H1 (cell line): ENCODE results near the gene DCUN1D2. TPM values are rescaled to one million over a fixed set of nuclear protein-coding genes. Genes with fewer than 3 reads are reported as not detected.

Experiments
- CTCF ChIA-PET: fragments of 300-600 bp; sonication (Branson Sonifier 250); formaldehyde crosslinking; loops from one replicate; lab custom pipeline; 2021; ENCODE audit not compliant: partially characterized antibody; lab: Charles Lee
- POLR2A ChIA-PET: fragments of 300-600 bp; sonication (Branson Sonifier 250); formaldehyde crosslinking; loops from one replicate; lab custom pipeline; 2021; ENCODE audit warnings: inconsistent platforms; ENCODE audit not compliant: partially characterized antibody; lab: Charles Lee
- DNase-seq, 2 experiments: peaks; one replicate each; pipeline versions ENCODE4 v3.0.0 to v3.0.0-alpha.2; 2010 to 2022; ENCODE audit warnings: low spot score in 2 of 2, low read depth in 1 of 2, mixed read lengths in 1 of 2
- FAIRE-seq: peaks from 2 replicates; lab custom pipeline; 2011; peaks lifted over from hg19 to GRCh38; lab: Jason Lieb, UNC
- H2AFZ ChIP-seq: 2 replicates; pipeline ENCODE4 v1.8.1; 2012; ENCODE audit warnings: low read length, inconsistent platforms
- H2AK5ac ChIP-seq: 2 replicates; pipeline ENCODE4 v1.6.1; 2013; ENCODE audit warnings: low read depth, low read length
- H2BK120ac ChIP-seq: replicated peaks from 2 replicates; pipeline ENCODE3; 2013; ENCODE audit warnings: low read depth, low read length, inconsistent platforms
- H2BK12ac ChIP-seq: 2 replicates; pipeline ENCODE4 v1.6.1; 2013; ENCODE audit warnings: low read depth, low read length
- H2BK15ac ChIP-seq: 2 replicates; pipeline ENCODE4 v1.6.1; 2013; ENCODE audit warnings: low read length
- H2BK20ac ChIP-seq: 2 replicates; pipeline ENCODE4 v1.6.1; 2013; ENCODE audit warnings: low read length
- H2BK5ac ChIP-seq: 2 replicates; pipeline ENCODE4 v1.6.1; 2013; ENCODE audit warnings: low read depth, low read length
- H3K14ac ChIP-seq: 2 replicates; pipeline ENCODE4 v1.6.1; 2013; ENCODE audit warnings: inconsistent platforms; ENCODE audit not compliant: insufficient read length
- H3K18ac ChIP-seq: 2 replicates; pipeline ENCODE4 v1.6.1; 2013; ENCODE audit warnings: low read length; ENCODE audit errors: extremely low read depth
- H3K23ac ChIP-seq: 2 replicates; pipeline ENCODE4 v1.6.1; 2013; ENCODE audit warnings: inconsistent platforms; ENCODE audit not compliant: insufficient read length
- H3K23me2 ChIP-seq: 2 replicates; pipeline ENCODE4 v1.6.1; 2013; ENCODE audit warnings: low read depth, low read length
- H3K27ac ChIP-seq: 2 replicates; pipeline ENCODE4 v1.6.1; 2011; ENCODE audit warnings: low read depth, low read length, inconsistent platforms
- H3K27me3 ChIP-seq, 4 experiments: replicated peaks in 1 of 4; 1 replicate in 1 of 4; 2 replicates in 3 of 4; pipeline versions ENCODE4 v1.6.1 to v1.8.1; 2011 to 2013; ENCODE audit warnings: low read length in 3 of 4, mild to moderate bottlenecking in 3 of 4, inconsistent platforms in 2 of 4, mixed read lengths in 2 of 4, moderate library complexity in 1 of 4; ENCODE audit not compliant: control insufficient read depth in 3 of 4, insufficient read depth in 3 of 4; ENCODE audit errors: extremely low read depth in 1 of 4
- H3K36me3 ChIP-seq, 4 experiments: 2 replicates each; pipeline versions ENCODE4 v1.6.1 to v1.8.1; 2011 to 2013; ENCODE audit warnings: mild to moderate bottlenecking in 4 of 4, low read length in 3 of 4, moderate library complexity in 2 of 4, control low read depth in 1 of 4, inconsistent platforms in 1 of 4; ENCODE audit not compliant: insufficient read depth in 4 of 4, control insufficient read depth in 2 of 4
- H3K4ac ChIP-seq: replicated peaks from 2 replicates; pipeline ENCODE3; 2013; ENCODE audit warnings: low read length, low read depth, mixed read lengths, inconsistent platforms; ENCODE audit not compliant: insufficient read length
- H3K4me1 ChIP-seq, 4 experiments: replicated peaks in 1 of 4; 1 replicate in 1 of 4; 2 replicates in 3 of 4; pipeline versions ENCODE4 v1.6.1 to v1.8.1; 2011 to 2013; ENCODE audit warnings: low read length in 3 of 4, inconsistent platforms in 2 of 4, mixed read lengths in 1 of 4; ENCODE audit not compliant: insufficient read depth in 4 of 4, control insufficient read depth in 3 of 4
- H3K4me2 ChIP-seq, 2 experiments: 2 replicates each; pipeline versions ENCODE4 v1.6.1 to v1.8.1; 2011 to 2013; ENCODE audit warnings: low read depth in 2 of 2, low read length in 2 of 2, control low read depth in 1 of 2, inconsistent platforms in 1 of 2, mild to moderate bottlenecking in 1 of 2; ENCODE audit not compliant: insufficient read depth in 1 of 2
- H3K4me3 ChIP-seq, 4 experiments: fragments of 200-600, 300-600 bp in 1 of 4; sonication (generic), shearing (Covaris generic), sonication (Bioruptor Twin) in 1 of 4; 2 replicates each; pipeline versions ENCODE4 v1.5.1 to v1.8.1; 2011 to 2016; ENCODE audit warnings: low read length in 4 of 4, low read depth in 3 of 4, control low read depth in 2 of 4, inconsistent platforms in 2 of 4, mild to moderate bottlenecking in 2 of 4, mixed read lengths in 1 of 4, moderate library complexity in 1 of 4; ENCODE audit not compliant: insufficient read depth in 2 of 4; ENCODE audit errors: extremely low read depth in 1 of 4
- H3K56ac ChIP-seq: replicated peaks from 2 replicates; pipeline ENCODE3; 2013; ENCODE audit warnings: low read depth, mild to moderate bottlenecking, mixed read lengths, low read length, inconsistent platforms; ENCODE audit not compliant: insufficient read length
- H3K79me1 ChIP-seq: 2 replicates; pipeline ENCODE4 v1.6.1; 2013; ENCODE audit warnings: low read depth, low read length, control low read depth
- H3K79me2 ChIP-seq, 2 experiments: 2 replicates each; pipeline versions ENCODE4 v1.6.1 to v1.8.1; 2012 to 2013; ENCODE audit warnings: low read length in 2 of 2, mild to moderate bottlenecking in 2 of 2, inconsistent platforms in 1 of 2; ENCODE audit not compliant: insufficient read depth in 2 of 2, control insufficient read depth in 1 of 2
- H3K9ac ChIP-seq, 4 experiments: replicated peaks in 1 of 4; 1 replicate in 1 of 4; 2 replicates in 3 of 4; pipeline versions ENCODE4 v1.6.1 to v1.8.1; 2011 to 2013; ENCODE audit warnings: low read depth in 3 of 4, low read length in 3 of 4, control low read depth in 2 of 4, mild to moderate bottlenecking in 2 of 4, moderate library complexity in 2 of 4, inconsistent platforms in 1 of 4; ENCODE audit errors: extremely low read depth in 1 of 4
- H3K9me3 ChIP-seq, 2 experiments: 2 replicates each; pipeline versions ENCODE4 v1.6.1 to v1.8.1; 2012 to 2013; ENCODE audit warnings: mild to moderate bottlenecking in 2 of 2, moderate library complexity in 2 of 2, control low read depth in 1 of 2, inconsistent platforms in 1 of 2, low read depth in 1 of 2, low read length in 1 of 2, mixed read lengths in 1 of 2; ENCODE audit not compliant: insufficient read depth in 2 of 2
- H4K20me1 ChIP-seq, 2 experiments: replicated peaks in 1 of 2; 2 replicates each; pipeline versions ENCODE3 to v1.8.1; 2011 to 2013; ENCODE audit warnings: inconsistent platforms in 2 of 2, low read length in 2 of 2, mild to moderate bottlenecking in 1 of 2; ENCODE audit not compliant: insufficient read depth in 2 of 2, control insufficient read depth in 1 of 2
- H4K5ac ChIP-seq: 2 replicates; pipeline ENCODE4 v1.6.1; 2013; ENCODE audit warnings: low read length, low read depth, mixed read lengths, inconsistent platforms; ENCODE audit not compliant: insufficient read length
- H4K8ac ChIP-seq: 2 replicates; pipeline ENCODE4 v1.8.0; 2013; ENCODE audit warnings: mild to moderate bottlenecking, moderate library complexity, low read length, inconsistent platforms; ENCODE audit not compliant: insufficient read depth; ENCODE audit errors: extremely low read depth
- H4K91ac ChIP-seq: replicated peaks from 2 replicates; pipeline ENCODE3; 2013; ENCODE audit warnings: low read length, mixed read lengths, inconsistent platforms; ENCODE audit not compliant: insufficient read length
- CTCF ChIP-seq, 3 experiments: IDR thresholded peaks; 1 replicate in 2 of 3; 2 replicates in 1 of 3; pipeline versions ENCODE4 v1.5.1 to v1.6.1; 2011; ENCODE audit warnings: low read length in 3 of 3, mild to moderate bottlenecking in 3 of 3, inconsistent platforms in 2 of 3, low read depth in 1 of 3, moderate library complexity in 1 of 3; ENCODE audit not compliant: insufficient read depth in 1 of 3; ENCODE audit errors: control extremely low read depth in 1 of 3
- E2F6 ChIP-seq: IDR thresholded peaks from 2 replicates; pipeline ENCODE4 v1.6.1; 2012; ENCODE audit warnings: inconsistent platforms
- RAD21 ChIP-seq, 2 experiments: IDR thresholded peaks in 1 of 2; conservative IDR thresholded peaks in 1 of 2; 2 replicates each; pipeline ENCODE4 v1.6.1; 2011; ENCODE audit warnings: low read depth in 2 of 2, low read length in 2 of 2, improper control_type of control experiment in 1 of 2, inconsistent platforms in 1 of 2, mild to moderate bottlenecking in 1 of 2, moderate library complexity in 1 of 2
- WGBS, 2 experiments: shearing (Covaris generic) in 1 of 2; methylation state at CpG; one replicate each; pipeline versions ENCODE4 v1.1.6 to v1.1.7; 2013 to 2015; ENCODE audit warnings: low lambda C conversion rate in 2 of 2, mixed read lengths in 2 of 2, inconsistent platforms in 1 of 2, low coverage in 1 of 2, missing lambda C conversion rate in 1 of 2; ENCODE audit not compliant: insufficient replicate concordance in 2 of 2, insufficient coverage in 1 of 2, insufficient read length in 1 of 2; ENCODE audit errors: extremely low coverage in 1 of 2, missing lambda C conversion rate in 1 of 2; 5-methylcytosine and 5-hydroxymethylcytosine counted together
- polyA plus RNA-seq, 7 experiments: library from polyadenylated mRNA; depleted of rRNA in 3 of 7; stranded (reverse) in 5 of 7; unstranded in 2 of 7; fragments of >200 nt in 5 of 7; fragments of 200-250 nt in 2 of 7; gene quantifications; 1 replicate in 5 of 7; 2 replicates in 1 of 7; 4 replicates in 1 of 7; pipeline versions ENCODE4 v1.2.1 to v1.2.3, GENCODE V29; 2011 to 2013; ENCODE audit warnings: missing spikeins in 2 of 7, mixed read lengths in 2 of 7
- total RNA-seq: library from RNA; stranded (reverse); fragmentation: NEBNext Ultra II Directional; extraction: Animal tissue kit (Norgen Biotek cat#: 25700); gene quantifications from 2 replicates; pipeline ENCODE4 v1.2.1, GENCODE V29; 2021

Gene DCUN1D2
- total and polyA plus RNA-seq, 2 of the 8 experiments (the other 6 are each of a cell fraction or from before 2014, with no cell fraction given), result 19.5 to 35.3 TPM

DNA sequence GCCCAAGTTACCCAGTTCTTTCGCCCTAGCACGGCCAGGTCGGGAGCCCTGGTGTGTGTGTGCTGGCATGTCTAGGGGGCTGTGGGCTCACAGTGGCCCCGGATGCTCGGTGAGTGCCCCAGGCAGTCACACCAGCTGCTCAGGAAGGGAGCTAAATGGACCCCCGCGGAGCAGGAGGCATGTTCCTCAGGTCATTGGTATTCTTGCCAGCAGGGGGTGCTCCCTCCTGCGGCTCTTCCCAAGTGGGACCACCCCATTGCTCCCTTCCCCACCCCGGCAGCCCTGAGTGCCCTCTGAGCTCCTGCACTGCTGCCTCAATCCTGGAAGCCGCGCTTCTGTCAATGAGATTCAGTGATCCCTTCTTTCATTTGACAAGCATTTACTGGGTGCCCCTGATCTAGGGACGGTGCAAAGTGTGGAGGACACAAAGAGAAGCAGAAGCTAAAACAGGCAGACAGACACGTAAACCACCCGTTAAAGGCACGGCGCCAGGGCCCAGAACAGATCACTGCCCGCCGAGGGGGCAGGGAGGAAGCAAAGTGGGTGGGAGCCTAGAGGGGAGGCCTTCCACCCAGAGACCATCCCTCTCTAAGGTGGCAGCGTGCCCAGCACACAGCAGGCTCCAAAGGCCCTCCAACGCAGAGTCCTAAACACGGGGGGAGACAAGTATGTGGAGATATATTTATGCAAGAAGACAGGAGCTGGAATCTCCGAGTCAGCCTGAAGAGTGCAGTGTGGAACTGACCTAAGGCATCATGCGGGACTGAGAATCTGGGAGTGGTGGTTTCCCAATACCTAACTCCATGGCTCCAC, 32.1 kb downstream of the DCUN1D2 start:
- no peaks in the 10 kb centered on the region; a peak in 1 of 7 replicates for H3K4me1 ChIP-seq
- no peak overlapping the region for H2BK120ac ChIP-seq
- no peak for FAIRE-seq
- H3K36me3 ChIP-seq, result peaks cover 15 to 64% (median 42%) of the 10 kb centered on the region in 4 experiments
- peaks cover 2 to 21% of the 10 kb centered on the region in 2 experiments for H4K20me1 ChIP-seq
- H3K4ac ChIP-seq, result no peak overlapping the region
- 0 out of 2 replicates have a peak overlapping the region, but pooled peaks have one; percentile 8 for H2BK5ac ChIP-seq
- no peak overlapping the region for H2BK15ac ChIP-seq
- no peaks in the 10 kb centered on the region for H3K9me3 ChIP-seq
- no peak for DNase-seq
- TF ChIP-seq CTCF (IDR thresholded peaks at IDR 0.05; ENCODE audit: control extremely low read depth in 1 of 3, insufficient read depth in 1 of 3, low read depth in 1 of 3, low read length in 3 of 3) (peak in 1 of 3 experiments; percentile 30; a peak in 1 of 4 replicates), RAD21 (IDR thresholded peaks at IDR 0.05 in 1 of 2, conservative IDR thresholded peaks at IDR 0.05 in 1 of 2; ENCODE audit: low read depth in 2 of 2, low read length in 2 of 2) (peak in 1 of 2 experiments; percentile 46; a peak in 3 of 4 replicates), E2F6 (no peak)
- 90% methylated on average over 21 of the region's 23 CpGs; no CpG with 5 or more reads in 1 of the 2 experiments for WGBS, 2 experiments
- H3K23me2 ChIP-seq, result no peaks in the 10 kb centered on the region
- no peak overlapping the region for H2BK12ac ChIP-seq
- H3K14ac ChIP-seq, result no peak overlapping the region
- no peak overlapping the region for H3K4me3 ChIP-seq
- no peak overlapping the region for H3K27ac ChIP-seq
- POLR2A ChIA-PET, result interaction anchor here (1.7 kb wide), 1 partner anchor 15 kb away, joined by 5 read pairs; no protein-coding TSS in a partner anchor
- H3K56ac ChIP-seq, result no peak overlapping the region
- no peak overlapping the region for H4K5ac ChIP-seq
- H4K8ac ChIP-seq, result no peak overlapping the region
- no peak overlapping the region for H2AFZ ChIP-seq
- H3K79me2 ChIP-seq, result no peaks in the 10 kb centered on the region
- no peak overlapping the region for H3K18ac ChIP-seq
- CTCF ChIA-PET, result interaction anchor here (0.6 to 4.7 kb wide), 22 partner anchors 8 to 190 kb away, joined by 3 to 25 read pairs (median 4); no protein-coding TSS in a partner anchor
- no peak overlapping the region for H3K4me2 ChIP-seq
- no peak overlapping the region for H4K91ac ChIP-seq
- H2BK20ac ChIP-seq, result no peak overlapping the region
- no peaks in the 10 kb centered on the region for H3K27me3 ChIP-seq
- no peak overlapping the region for H3K23ac ChIP-seq
- no peak overlapping the region for H2AK5ac ChIP-seq
- H3K9ac ChIP-seq, result no peak overlapping the region
- H3K79me1 ChIP-seq, result peaks cover 2% of the 10 kb centered on the region; the same call in 1 of the 2 replicates
